Kidney epithelial cell (primary cell): Measurements from ENCODE around the gene SLC12A5. TPM values are rescaled to one million over a fixed set of nuclear protein-coding genes. Genes with fewer than 3 reads are reported as not detected.

Experiments used
- DNase-seq: peaks from one replicate; pipeline ENCODE4 v3.0.0-alpha.2; 2010; ENCODE audit warnings: low read depth
- H3K27me3 ChIP-seq: 2 replicates; pipeline ENCODE4 v1.6.0; 2011; ENCODE audit warnings: low read length; ENCODE audit not compliant: control insufficient read depth, insufficient read depth
- H3K36me3 ChIP-seq: 2 replicates; pipeline ENCODE4 v1.5.1; 2011; ENCODE audit warnings: low read length; ENCODE audit not compliant: control insufficient read depth, insufficient read depth
- H3K4me3 ChIP-seq: 2 replicates; pipeline ENCODE4 v1.5.1; 2011; ENCODE audit warnings: low read depth, mild to moderate bottlenecking, control low read depth, low read length
- CTCF ChIP-seq: IDR thresholded peaks from 2 replicates; pipeline ENCODE4 v1.5.1; 2011; ENCODE audit warnings: mild to moderate bottlenecking, moderate library complexity, low read length, control low read depth, inconsistent platforms; ENCODE audit not compliant: insufficient read depth, poor library complexity, severe bottlenecking
- total RNA-seq: library from RNA; depleted of rRNA; stranded (reverse); fragments of >200 nt; gene quantifications from 2 replicates; pipeline ENCODE4 v1.2.3, GENCODE V29; 2015

Gene SLC12A5
- total RNA-seq, 1 donor from 2014 or later: not detected

GRCh38 chr20:46060975-46061374, 32.0 kb downstream of the SLC12A5 start:
- no peak for DNase-seq
- Histone ChIP-seq H3K4me3 (no peak overlapping the region), H3K36me3 (peaks cover 3% of the 10 kb centered on the region), H3K27me3 (peaks cover 33% of the 10 kb centered on the region)
- TF ChIP-seq CTCF: no peak

GRCh38 chr20:46062151-46062550, 33.1 kb downstream of the SLC12A5 start:
- no peak for DNase-seq
- Histone ChIP-seq H3K36me3 (peaks cover 4% of the 10 kb centered on the region), H3K4me3 (no peak overlapping the region), H3K27me3 (peaks cover 21% of the 10 kb centered on the region)
- TF ChIP-seq CTCF: no peak

GRCh38 chr20:46062621-46063020, 33.6 kb downstream of the SLC12A5 start:
- TF ChIP-seq CTCF: no peak
- peaks cover 16% of the 10 kb centered on the region for H3K27me3 ChIP-seq
- H3K36me3 ChIP-seq: peaks cover 4% of the 10 kb centered on the region
- H3K4me3 ChIP-seq: no peak overlapping the region
- DNase-seq: no peak

GRCh38 chr20:46063151-46063550, 34.1 kb downstream of the SLC12A5 start:
- Histone ChIP-seq H3K4me3 (no peak overlapping the region), H3K36me3 (peaks cover 4% of the 10 kb centered on the region), H3K27me3 (peaks cover 11% of the 10 kb centered on the region)
- no peak for TF ChIP-seq CTCF
- no peak for DNase-seq

- TF ChIP-seq CTCF: no peak
- no peak for DNase-seq
- Histone ChIP-seq H3K4me3 (no peak overlapping the region), H3K36me3 (peaks cover 4% of the 10 kb centered on the region), H3K27me3 (peaks cover 6% of the 10 kb centered on the region)
These were observed 34.6 kb downstream of the SLC12A5 start for GRCh38 chr20:46063652-46064054.

GRCh38 chr20:46065006-46065405, 36.0 kb downstream of the SLC12A5 start:
- TF ChIP-seq CTCF: no peak
- Histone ChIP-seq H3K27me3 (no peaks in the 10 kb centered on the region), H3K4me3 (no peak overlapping the region), H3K36me3 (peaks cover 4% of the 10 kb centered on the region)
- no peak for DNase-seq
